Aorta (tissue), 5 donors: ENCODE results near the gene CROCC2. TPM values are rescaled to one million over a fixed set of nuclear protein-coding genes. Genes with fewer than 3 reads are reported as not detected.
A peak's percentile ranks its signal among the peaks of the same experiment; 100 is the strongest.

ENCODE experiments used
- ATAC-seq: fragments of 200-7000 bp; cut with Tn5 transposase; one replicate; pipeline ENCODE4 v1.9.1; 2022; ENCODE audit warnings: moderate library complexity; ENCODE audit not compliant: low FRiP score
- DNase-seq, 2 donors: peaks; one replicate each; pipeline ENCODE4 v3.0.0-alpha.2; 2020
- H3K27ac ChIP-seq, 2 donors: one replicate each; pipeline ENCODE4 v1.5.1; 2013; ENCODE audit warnings: low read length in 2 of 2, mild to moderate bottlenecking in 2 of 2, moderate library complexity in 2 of 2, control low read depth in 1 of 2, inconsistent platforms in 1 of 2, low read depth in 1 of 2
- H3K27me3 ChIP-seq, 2 donors: one replicate each; pipeline ENCODE4 v1.6.1; 2013; ENCODE audit warnings: control low read depth in 1 of 2, low read length in 1 of 2, mild to moderate bottlenecking in 1 of 2, moderate library complexity in 1 of 2; ENCODE audit not compliant: insufficient read depth in 2 of 2, control insufficient read depth in 1 of 2
- H3K36me3 ChIP-seq, 2 donors: one replicate each; pipeline ENCODE4 v1.6.1; 2013; ENCODE audit warnings: control low read depth in 1 of 2, low read length in 1 of 2, mild to moderate bottlenecking in 1 of 2; ENCODE audit not compliant: insufficient read depth in 2 of 2, control insufficient read depth in 1 of 2
- H3K4me1 ChIP-seq, 2 donors: one replicate each; pipeline ENCODE4 v1.6.1; 2013; ENCODE audit warnings: low read length in 2 of 2, control low read depth in 1 of 2, mild to moderate bottlenecking in 1 of 2, moderate library complexity in 1 of 2; ENCODE audit not compliant: insufficient read depth in 2 of 2, control insufficient read depth in 1 of 2
- H3K4me3 ChIP-seq, 2 donors: one replicate each; pipeline ENCODE4 v1.5.1; 2013; ENCODE audit warnings: low read length in 2 of 2, control low read depth in 1 of 2, mild to moderate bottlenecking in 1 of 2
- H3K9me3 ChIP-seq: one replicate; pipeline ENCODE4 v1.6.1; 2013; ENCODE audit warnings: mild to moderate bottlenecking, low read length; ENCODE audit not compliant: control insufficient read depth
- WGBS, 2 donors: extraction: QIAGEN DNeasy Blood & Tissue Kit; methylation state at CpG; one replicate each; pipeline ENCODE4 v1.1.7; 2013; 5-methylcytosine and 5-hydroxymethylcytosine counted together
- intact Hi-C, 2 donors: fragments of 100-400 bp; cut with DNase I; formaldehyde crosslinking; loops; one replicate each; pipeline versions ENCODE4 v1.14.2 to v1.15.0; 2022
- polyA plus RNA-seq, 2 donors: library from polyadenylated mRNA; stranded (reverse); fragments of 200-250 nt; gene quantifications; one replicate each; pipeline ENCODE4 v1.2.3, GENCODE V29; 2013
- total RNA-seq, 2 donors: library from RNA; stranded (reverse); fragmentation: NEBNext Ultra II Directional; extraction: Animal tissue kit (Norgen Biotek cat#: 25700); gene quantifications; one replicate each; pipeline ENCODE4 v1.2.1, GENCODE V29; 2021
- donor health status: healthy with polysubstance abuse.
- donor health status: Bipolar disorder and iron deficiency.
- donor health status: DM: no; HTN: no; CAD: no.
- donor health status: DM: no; HTN: no; CAD: no.
- donor health status: DM: yes; HTN: yes; CAD: no.

Gene CROCC2
- total and polyA plus RNA-seq, 4 donors = 0.13 to 0.45 TPM; not detected in 2

DNA sequence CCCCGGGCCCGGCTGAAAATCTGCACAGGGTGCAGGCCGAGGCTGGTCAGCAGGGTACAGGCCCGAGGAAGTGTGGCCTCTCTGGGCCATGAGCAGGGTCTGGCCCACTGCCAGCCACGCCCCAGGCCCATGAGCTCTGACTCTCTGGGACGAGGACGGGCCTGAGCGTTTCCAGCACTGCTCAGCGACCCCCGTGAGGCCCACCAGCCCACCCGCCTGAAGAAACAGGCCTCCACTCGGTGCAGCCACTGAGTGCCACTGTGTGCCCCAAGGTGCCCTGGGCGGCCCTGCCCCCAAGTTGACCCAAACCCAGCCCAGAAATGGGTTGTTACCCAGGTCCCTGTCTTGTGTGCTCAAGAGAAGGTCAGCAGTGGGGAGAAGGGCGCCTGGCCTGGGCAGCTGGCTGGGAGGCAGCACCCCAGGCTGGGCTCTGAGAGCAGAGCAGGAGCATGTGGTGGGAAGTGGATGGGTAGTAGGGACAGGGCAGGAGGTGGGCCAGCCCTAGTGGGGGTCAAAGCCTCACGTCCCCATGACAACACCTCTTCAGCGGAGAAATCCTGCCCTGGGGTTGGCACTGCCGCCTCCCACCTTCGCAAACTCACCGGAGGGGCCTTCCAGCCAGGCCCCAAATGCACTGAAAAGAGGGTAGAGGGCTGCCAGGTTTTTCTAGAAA, 90.2 kb downstream of the CROCC2 start:
- WGBS, 2 donors = 29 to 31% methylated on average over 19 of the region's 19 CpGs
- intact Hi-C loops = loop anchor here in 1 of 2 donors (10.0 kb wide), 1 partner anchor 431 kb away; the partner anchor contains the start of genes DUSP28 and RNPEPL1
- Histone ChIP-seq H3K27ac (peak overlapping the region; percentile 37 to 84), H3K27me3 (no peaks in the 10 kb centered on the region), H3K9me3 (no peaks in the 10 kb centered on the region), H3K4me1 (peaks cover 0 to 6% of the 10 kb centered on the region in 2 donors), H3K4me3 (no peak overlapping the region), H3K36me3 (no peaks in the 10 kb centered on the region)
- ATAC-seq (no peak), DNase-seq (peak in 1 of 2 donors; percentile 73)

DNA sequence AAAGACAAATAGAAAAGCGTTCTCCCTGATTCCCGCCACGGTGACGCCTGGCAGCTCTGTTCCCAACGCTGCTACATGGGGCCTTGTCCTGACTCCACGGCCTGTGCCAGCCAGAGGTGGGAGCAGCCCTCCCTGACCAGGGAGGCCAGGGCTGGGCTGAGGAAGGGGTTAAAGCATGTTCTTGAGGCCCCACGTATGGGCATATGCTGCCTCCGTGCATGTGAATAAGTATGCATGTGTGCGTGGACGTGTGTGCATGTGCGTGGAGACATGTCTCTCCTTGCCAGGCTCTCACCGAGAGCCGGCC, 90.7 kb downstream of the CROCC2 start:
- no peak overlapping the region for H3K4me3 ChIP-seq
- H3K36me3 ChIP-seq = peaks cover 0 to under 1% of the 10 kb centered on the region in 2 donors
- H3K27ac ChIP-seq = peak overlapping the region; percentile 37 to 84
- DNase-seq (peak in 1 of 2 donors; percentile 71), ATAC-seq (no peak)
- peaks cover 0 to 6% of the 10 kb centered on the region in 2 donors for H3K4me1 ChIP-seq
- WGBS, 2 donors = 19 to 21% methylated on average over 13 of the region's 13 CpGs
- H3K9me3 ChIP-seq = no peaks in the 10 kb centered on the region
- H3K27me3 ChIP-seq = no peaks in the 10 kb centered on the region
- intact Hi-C loops = loop anchor here in 1 of 2 donors (10.0 kb wide), 1 partner anchor 432 kb away; the partner anchor contains the start of genes DUSP28 and RNPEPL1

- intact Hi-C loops = loop anchor here in 1 of 2 donors (10.0 kb wide), 1 partner anchor 432 kb away; the partner anchor contains the start of genes DUSP28 and RNPEPL1
- Histone ChIP-seq H3K27me3 (no peaks in the 10 kb centered on the region), H3K4me1 (peaks cover 0 to 6% of the 10 kb centered on the region in 2 donors), H3K4me3 (peak overlapping the region in 1 of 2 donors; percentile 83), H3K9me3 (no peaks in the 10 kb centered on the region), H3K27ac (peak overlapping the region; percentile 37 to 84), H3K36me3 (peaks cover 0 to 3% of the 10 kb centered on the region in 2 donors)
- WGBS, 2 donors = 15 to 16% methylated on average over 16 of the region's 16 CpGs
- ATAC-seq = peak; percentile 48
- peak in 1 of 2 donors; percentile 78 for DNase-seq
Measured at GRCh38 chr2:240997141-240997855, 91.2 kb downstream of the CROCC2 start.

- intact Hi-C loops = loop anchor here in 1 of 2 donors (10.0 kb wide), 1 partner anchor 433 kb away; the partner anchor contains the start of genes DUSP28 and RNPEPL1
- Histone ChIP-seq H3K9me3 (no peaks in the 10 kb centered on the region), H3K4me1 (peaks cover 0 to 6% of the 10 kb centered on the region in 2 donors), H3K4me3 (peak within 1 kb of the TSS; percentile 83), H3K36me3 (peaks cover 0 to 3% of the 10 kb centered on the region in 2 donors), H3K27ac (peak within 1 kb of the TSS; percentile 29 to 64), H3K27me3 (no peaks in the 10 kb centered on the region)
- ATAC-seq (peak; percentile 85), DNase-seq (peak; percentile 95 to 96)
- WGBS, 2 donors = 2% methylated on average over 42 to 61 of the region's 61 CpGs
Measured at GRCh38 chr2:240997856-240998705, 91.9 kb downstream of the CROCC2 start, which contains the start of gene SNED1. TSS of gene SNED1 (plus strand) at chr2:240998618. CDS start at chr2:240998838, 220 bp downstream.

- peaks cover 0 to 6% of the 10 kb centered on the region in 2 donors for H3K4me1 ChIP-seq
- H3K27ac ChIP-seq = peak overlapping the region in 1 of 2 donors; percentile 62
- H3K36me3 ChIP-seq = peaks cover 0 to 7% of the 10 kb centered on the region in 2 donors
- H3K9me3 ChIP-seq = peaks cover 2% of the 10 kb centered on the region
- intact Hi-C loops = loop anchor here in 1 of 2 donors (10.0 kb wide), 1 partner anchor 434 kb away; the partner anchor contains the start of genes DUSP28 and RNPEPL1
- ATAC-seq (no peak), DNase-seq (no peak)
- no peaks in the 10 kb centered on the region for H3K27me3 ChIP-seq
- WGBS, 2 donors = 0% methylated on average over 17 to 51 of the region's 51 CpGs
- H3K4me3 ChIP-seq = peak overlapping the region; percentile 83
Measured at GRCh38 chr2:240998706-240998994, 92.5 kb downstream of the CROCC2 start.

DNA sequence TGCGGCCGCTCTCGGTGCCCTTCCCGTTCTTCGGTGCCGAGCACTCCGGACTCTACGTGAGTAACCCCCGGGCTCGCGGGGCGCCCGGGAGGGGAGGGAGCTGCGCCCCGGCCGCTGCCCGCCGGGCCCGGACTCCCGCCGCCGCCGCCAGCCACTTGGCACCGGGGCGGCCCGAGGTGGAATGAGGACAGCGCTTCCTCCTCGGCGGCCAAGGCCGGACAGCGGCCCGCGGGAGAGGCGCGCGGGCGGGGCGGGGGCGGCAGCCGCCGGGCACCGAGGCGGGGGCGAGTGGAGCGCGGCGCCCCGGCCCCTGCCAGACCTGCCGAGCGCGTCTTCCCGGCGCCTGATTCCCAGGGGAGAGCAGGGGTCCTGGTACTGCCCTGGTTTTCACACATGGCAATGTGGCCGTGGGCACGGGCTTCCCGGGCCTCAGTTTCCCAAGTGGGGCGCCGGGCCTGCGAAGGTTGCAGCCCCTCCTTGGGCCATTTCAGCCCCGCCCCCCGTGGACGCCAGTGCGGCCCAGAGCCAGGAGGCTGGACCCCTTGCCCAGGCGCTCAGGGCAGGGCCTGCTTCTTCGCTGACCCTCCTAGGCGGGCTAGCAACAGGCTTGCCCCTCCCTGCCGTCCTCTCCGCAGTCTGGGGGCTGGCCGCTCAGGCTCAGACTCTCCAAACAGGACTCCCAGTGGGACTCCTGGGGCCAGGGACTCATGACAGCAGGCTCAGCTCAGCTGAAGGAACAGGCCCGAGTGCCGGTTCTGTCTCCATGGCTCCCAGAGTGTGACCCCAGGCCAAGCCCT, 93.1 kb downstream of the CROCC2 start:
- Histone ChIP-seq H3K27ac (peak overlapping the region in 1 of 2 donors; percentile 62), H3K9me3 (peaks cover 2% of the 10 kb centered on the region), H3K36me3 (peaks cover 0 to 11% of the 10 kb centered on the region in 2 donors), H3K27me3 (no peaks in the 10 kb centered on the region), H3K4me1 (peaks cover 0 to 6% of the 10 kb centered on the region in 2 donors), H3K4me3 (peak overlapping the region; percentile 83)
- ATAC-seq (no peak), DNase-seq (peak in 1 of 2 donors; percentile 84)
- intact Hi-C loops = loop anchor here in 1 of 2 donors (10.0 kb wide), 1 partner anchor 434 kb away; the partner anchor contains the start of genes DUSP28 and RNPEPL1
- 3 to 5% methylated on average over 42 to 71 of the region's 71 CpGs for WGBS, 2 donors

DNA sequence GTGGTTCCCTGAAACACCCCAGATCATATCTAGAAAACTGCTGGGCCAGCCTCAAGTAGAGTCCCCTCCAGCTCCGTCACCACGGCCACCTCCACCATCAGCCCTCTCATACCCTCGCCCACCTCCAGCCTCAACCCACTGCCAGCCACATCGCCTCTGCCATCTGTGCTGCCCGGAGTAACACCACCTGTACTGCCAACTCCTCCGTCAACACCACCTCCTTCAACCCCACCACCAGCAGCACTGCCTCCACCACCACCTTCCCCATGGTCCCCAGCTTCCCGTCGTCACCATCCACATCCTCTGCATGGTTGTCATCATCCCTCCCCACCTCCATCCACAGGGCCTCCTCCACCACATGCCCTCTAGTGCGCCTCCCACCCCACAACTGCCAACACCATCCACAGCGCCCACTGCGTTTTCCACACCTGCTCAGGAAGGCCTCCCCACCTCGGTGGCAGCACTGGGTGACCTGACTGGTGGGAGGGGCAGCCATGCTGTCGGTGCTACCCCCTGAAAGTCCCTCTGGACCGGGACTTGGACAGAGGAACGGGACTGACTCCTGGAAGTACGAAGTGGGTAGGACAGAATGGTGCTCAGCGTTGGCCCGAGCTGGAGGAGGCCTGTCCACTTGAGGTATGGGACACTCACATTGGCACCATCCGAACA, 93.9 kb downstream of the CROCC2 start:
- Histone ChIP-seq H3K4me3 (peak overlapping the region; percentile 83), H3K9me3 (peaks cover 2% of the 10 kb centered on the region), H3K27ac (no peak overlapping the region), H3K27me3 (no peaks in the 10 kb centered on the region), H3K4me1 (peaks cover 0 to 6% of the 10 kb centered on the region in 2 donors), H3K36me3 (peaks cover 0 to 11% of the 10 kb centered on the region in 2 donors)
- ATAC-seq (no peak), DNase-seq (peak in 1 of 2 donors; percentile 63)
- intact Hi-C loops = loop anchor here in 1 of 2 donors (10.0 kb wide), 1 partner anchor 435 kb away; the partner anchor contains the start of genes DUSP28 and RNPEPL1
- 85 to 89% methylated on average over 19 of the region's 19 CpGs for WGBS, 2 donors
